DMS79 treated with DMSO at 0.1 percent for 48 hours (cell line): ENCODE measurements around the gene SEMA3A.
A peak's percentile ranks its signal among the peaks of the same experiment; 100 is the strongest.

Source experiments
- DNase-seq: peaks from one replicate; lab custom pipeline; 2025; lab: John Stamatoyannopoulos, UW

SEMA3A gene

DNA sequence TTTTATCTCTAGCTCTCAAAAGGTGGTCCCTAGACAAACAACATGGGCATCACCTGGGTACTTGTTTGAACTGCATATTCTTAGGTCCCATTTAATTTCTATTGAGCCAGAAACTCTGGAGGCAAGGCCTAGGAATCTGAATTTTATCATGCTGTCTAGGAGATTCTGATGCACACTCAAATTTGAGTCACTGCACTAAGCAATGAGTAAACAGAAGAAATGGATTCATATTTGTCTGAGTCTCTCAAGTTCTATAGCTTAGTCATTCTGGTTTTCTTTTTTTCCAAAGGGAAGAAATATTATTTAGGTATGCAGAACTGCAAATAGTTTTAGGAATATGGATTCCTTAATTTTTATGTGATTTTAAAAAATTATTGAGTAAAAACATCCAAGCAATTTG lies 185.5 kb downstream of the SEMA3A start:
- no peak for DNase-seq

DNA sequence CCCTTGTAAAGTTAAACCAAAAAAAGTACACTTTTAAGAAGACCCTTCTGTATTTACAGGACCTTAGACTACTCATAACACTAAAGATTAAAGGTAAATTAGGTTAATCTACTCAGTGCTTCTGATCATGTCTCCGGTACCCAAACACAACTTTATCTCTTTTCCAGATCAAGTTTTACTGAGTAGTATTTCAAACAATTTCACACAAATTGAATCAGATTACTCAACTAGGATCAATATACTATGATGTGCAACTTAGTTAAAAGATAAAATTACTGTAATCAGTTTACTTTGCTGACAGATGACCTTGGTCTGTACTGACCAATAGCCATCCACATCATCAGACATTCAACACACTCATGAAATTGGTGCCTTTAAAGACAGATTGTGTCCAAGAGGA lies 191.4 kb downstream of the SEMA3A start:
- no peak for DNase-seq

DNA sequence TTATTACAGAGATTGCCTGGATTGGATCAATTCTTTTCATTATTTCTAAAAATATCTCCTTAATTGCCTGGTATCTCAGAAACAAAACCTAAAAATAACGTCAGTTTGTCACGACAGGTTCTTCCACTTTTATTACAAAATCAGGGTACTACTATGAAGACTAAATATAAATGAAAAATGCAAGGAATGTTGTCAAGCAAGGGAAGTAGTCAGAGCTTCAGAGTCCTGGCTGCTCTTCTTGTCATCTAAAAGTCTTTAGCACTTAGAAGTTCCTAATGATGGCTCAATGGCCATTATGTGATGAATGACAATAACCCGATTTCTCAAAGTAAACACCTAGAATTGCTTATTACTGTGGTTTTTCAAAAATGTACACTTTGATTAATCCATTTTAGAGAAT lies 192.2 kb downstream of the SEMA3A start:
- DNase-seq: no peak

DNA sequence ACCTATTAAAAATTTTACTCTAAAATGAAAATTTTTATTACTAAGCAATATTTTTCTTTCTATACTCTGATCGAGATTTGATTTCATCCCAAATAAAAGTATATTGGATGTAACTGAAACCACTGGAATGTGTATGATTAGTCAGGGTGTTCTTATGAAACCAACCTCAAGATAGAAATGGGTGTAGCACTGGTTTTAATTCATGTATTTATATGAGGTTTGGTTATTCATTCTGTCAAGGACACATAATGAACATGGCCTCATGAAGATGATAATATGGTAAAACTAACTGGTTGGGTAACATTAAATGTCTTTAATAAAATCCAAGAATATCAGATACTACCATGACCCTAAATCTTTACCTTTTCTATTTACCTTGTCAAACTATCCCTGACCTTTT lies 197.7 kb downstream of the SEMA3A start:
- no peak for DNase-seq

DNA sequence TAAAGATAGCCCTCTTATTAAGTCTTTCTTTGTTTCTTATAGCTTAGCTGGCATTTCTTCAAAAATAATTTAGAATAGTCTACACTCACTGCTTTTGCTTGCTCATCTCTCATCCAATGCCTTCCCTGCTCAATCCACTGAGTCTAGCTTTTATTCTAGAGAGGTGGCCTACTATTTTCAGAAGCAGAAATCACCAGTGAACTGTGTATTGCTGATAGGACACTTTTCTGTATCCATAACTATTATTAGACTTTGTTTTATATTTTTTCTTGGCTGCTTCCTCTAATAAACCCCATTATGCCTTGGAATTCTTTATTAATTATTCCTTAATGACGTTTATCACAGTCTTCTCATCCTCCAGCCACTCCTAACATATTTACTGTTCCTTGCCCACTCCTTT lies 206.8 kb downstream of the SEMA3A start:
- DNase-seq: no peak

DNA sequence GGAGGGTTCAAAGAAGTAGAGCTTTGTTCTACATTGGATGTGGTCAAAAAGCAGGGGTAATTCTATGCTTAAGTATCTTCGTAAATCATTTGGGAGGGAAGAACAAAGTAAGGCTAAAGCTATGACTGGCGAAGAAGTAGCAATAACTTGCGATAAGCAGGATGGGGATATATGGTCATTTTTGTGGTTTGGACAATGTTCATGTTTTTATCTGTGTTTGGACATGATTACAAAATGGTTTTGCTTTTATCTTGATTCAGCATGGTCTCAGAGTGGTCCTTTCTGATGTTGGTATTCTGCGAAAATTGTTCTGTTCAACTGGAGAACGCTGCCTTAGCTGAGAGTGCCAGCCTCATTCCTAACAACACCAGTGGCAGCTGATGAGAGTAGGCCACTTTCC lies 208.8 kb downstream of the SEMA3A start:
- no peak for DNase-seq

DNA sequence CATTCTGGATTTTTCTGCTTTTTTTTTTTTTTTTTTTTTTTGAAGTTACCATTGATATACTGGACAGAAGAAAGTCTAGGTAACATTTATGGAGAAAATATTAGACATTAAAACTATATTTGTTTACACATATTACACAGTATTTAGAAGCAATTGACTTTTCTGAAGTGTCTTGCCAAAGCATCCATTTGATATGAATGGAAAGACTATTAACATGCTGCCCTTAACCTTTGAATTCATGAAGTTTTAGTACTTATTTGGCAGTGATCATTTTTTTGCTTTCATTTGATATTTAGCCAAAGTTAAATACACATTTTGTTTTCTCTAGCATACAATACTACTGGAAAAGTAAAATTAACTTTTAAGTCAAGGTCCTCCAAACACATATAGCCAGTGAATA lies 210.0 kb downstream of the SEMA3A start:
- DNase-seq: no peak

DNA sequence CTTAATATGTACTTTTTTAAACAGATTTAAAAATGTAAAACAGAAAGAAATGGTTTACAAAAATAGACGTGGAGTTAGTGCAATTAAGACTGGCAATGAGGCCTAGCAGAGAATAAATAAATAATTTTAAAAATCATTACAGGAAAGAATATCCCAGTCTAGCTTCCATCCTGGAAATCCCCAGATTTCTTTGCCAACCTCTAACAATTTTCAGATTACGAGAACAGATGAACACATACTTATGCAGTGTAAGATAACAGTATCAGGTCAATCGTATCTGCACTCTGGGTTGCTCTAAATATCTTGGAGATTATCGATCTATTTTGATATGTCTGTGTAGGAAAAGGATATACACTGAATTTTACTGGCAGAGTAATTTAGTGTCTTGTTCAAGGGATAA lies 210.5 kb downstream of the SEMA3A start:
- no peak for DNase-seq

DNA sequence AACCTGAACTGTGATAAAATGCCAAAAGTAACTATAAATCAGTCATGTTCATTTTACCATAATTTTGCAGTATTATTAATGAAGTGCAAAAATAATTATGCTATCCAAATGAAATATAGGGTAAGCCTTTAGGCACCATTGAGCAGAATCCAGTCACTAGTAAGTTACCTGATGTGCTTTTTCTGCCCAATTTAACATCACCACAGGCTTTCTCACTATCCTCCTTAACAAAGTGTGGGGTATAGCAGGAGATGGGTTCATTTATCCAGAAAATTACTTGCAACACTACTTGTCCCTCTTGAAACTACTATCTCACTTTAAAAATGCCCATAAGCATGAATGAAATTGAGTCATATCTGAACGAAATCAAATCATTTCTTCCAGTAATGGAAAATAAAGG lies 211.0 kb downstream of the SEMA3A start:
- DNase-seq: no peak

DNA sequence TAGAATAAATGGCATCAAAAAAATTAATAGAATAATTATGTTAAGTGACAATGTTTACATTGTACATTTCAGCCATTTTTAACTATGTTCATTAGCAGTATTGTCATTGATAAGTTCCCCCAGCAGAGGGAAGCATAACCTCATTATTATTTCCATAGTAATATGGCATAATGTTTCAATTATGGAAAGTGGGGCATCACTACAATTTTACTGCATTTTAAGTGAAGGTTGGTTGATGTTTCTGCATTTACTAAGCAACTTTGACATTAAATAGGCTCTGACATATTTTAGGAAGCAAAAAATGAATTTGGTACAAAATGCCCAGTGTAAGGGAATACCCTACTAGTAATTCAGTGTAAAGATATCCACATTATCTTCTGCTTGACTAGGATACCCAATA lies 218.3 kb downstream of the SEMA3A start:
- peak; percentile 25 for DNase-seq

DNA sequence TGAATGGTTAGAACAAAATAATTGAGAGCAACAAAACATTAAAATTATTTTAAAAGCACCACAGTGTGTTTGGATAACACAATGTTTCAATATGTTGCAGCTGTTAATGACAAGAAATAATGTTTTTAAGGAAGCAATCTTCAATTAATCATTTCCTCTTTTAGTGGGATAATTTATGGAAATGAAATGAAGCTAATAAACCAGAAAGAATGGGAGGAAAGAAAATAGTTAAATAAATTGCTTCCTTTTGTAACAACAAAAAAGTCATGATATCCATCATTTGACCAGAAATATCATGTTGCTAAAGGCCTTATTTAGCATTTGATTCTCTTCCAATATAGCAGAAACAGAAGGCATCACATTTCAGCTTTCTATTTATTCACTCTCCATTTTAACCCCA lies 224.5 kb downstream of the SEMA3A start:
- no peak for DNase-seq

DNA sequence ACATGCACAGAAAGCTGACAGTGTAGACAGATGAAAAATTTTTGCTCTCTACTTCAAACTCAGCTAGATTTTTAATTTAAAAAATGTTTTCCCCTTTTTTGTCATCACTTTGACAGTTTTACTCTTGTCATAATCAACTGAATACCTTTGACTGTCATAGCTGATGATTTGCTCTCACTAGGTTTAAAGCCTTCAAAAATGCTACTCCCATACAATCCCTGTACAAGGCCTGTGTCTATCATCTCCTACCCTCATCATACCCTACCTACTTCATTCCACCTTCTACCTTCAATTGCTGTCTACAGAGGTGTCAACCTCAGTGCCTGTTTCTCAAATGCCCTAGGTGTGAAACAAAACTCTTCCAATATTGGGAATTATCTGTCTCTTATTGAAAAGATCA lies 230.3 kb downstream of the SEMA3A start:
- no peak for DNase-seq

DNA sequence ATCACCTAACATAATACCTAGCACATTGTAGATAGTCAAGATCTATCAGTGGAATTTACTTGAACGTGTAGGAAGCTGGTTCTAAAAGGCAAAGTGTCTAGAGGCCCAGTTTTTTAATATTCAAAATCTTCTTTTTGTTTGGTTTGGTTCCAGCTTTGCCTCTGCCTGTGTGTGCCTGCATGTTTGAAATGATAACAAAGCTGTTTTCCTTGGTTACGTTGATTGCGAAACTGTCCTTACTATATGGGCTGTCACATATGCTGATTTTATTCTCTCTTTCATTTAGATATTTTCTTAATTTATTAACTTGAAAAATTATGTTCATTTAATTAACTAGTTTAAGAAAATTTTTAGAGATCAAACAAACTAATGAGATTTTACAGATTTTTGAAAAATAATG lies 237.3 kb downstream of the SEMA3A start:
- DNase-seq: no peak

DNA sequence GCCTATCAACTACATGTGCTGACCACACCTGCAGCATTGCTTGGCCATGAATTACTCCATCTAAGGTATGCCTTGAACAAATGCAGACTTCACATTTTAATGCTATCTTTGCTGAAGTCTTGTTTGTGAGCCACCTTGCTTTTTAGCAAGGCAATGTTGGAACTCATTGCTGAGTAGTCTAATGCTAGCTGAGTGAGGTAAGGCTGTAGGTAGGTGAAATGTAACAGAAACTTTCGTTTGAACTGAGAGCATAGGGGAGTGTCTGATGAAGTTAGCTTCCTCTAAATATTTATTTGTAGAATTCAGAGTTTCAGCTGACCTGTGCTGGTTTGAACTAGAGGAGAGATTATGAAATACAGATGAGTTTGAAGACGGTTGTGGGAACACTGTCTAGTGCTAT lies 238.5 kb downstream of the SEMA3A start:
- no peak for DNase-seq

DNA sequence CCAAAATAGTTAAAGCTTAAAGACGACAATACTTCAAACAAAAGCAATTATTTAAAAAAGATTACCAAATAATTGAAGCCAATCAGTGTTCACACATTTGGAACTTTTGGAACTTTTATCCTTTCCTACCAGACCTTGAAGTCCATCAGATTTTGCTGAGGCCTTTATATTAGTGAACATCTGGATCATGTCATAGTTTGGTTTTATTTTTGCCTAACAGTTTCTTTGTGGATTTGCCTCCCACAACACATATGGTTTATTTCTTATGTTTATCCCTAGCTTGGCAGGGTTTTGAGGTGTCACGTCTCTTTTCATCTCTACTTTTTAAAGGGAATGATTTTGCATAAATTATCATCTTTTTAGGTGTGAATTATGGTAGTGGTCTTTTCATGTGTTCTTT lies 242.4 kb downstream of the SEMA3A start:
- no peak for DNase-seq

DNA sequence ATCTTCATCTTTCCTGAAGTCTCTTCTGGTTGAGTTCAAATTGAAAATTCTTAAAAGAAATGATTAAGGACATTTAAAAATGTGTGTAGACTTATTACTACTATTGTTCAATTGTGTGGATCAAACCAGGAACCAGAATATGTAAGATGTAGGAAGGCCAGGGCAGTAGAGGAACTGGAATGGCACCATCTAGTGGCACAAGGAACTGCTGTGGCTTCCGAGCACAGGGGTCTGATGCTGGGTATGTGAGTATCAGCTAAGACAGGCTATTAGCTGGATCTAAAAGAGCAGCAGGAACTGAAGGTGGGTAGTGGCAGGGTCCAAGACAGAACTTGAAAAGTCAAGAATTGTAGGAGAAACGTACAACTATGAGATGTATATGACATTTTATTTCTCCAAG lies 247.3 kb downstream of the SEMA3A start:
- no peak for DNase-seq

DNA sequence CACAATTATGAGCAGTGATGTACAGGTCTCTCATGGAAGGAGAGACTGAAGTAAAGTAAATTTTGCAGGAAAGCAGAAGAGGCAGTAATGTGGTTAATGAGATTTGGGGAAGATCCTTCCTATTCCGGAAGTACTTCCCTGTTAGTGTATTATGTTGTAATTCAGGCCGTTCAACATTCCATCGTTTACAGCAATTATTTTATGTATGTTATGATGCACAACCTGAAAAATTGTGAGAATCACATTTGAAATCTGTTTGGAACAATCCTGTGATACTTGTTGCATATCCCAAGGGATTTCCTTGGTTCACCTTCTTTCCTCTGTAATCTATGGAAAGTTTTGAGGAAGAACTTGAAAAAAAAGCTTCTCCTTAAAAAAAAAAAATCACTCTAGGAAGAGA lies 247.8 kb downstream of the SEMA3A start:
- no peak for DNase-seq

DNA sequence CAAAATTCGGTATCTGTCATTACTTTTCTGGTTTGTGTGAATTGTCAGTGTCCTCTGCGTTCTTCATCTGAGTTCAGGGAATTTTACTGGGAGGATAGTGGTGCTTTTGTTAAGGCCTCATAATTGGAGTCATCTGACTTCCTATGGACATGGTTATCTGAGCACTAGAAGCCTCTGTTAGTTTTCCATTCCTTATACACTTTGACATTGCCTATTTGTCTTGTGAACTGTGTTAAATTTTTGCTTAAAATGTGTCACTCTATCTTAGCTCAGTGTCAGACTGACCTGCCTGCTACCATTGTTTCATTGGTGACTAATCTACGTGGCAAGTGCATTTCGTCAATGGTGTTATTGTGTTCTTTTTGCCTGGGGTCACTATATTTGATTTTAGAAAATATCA lies 253.3 kb downstream of the SEMA3A start:
- DNase-seq: no peak

DNA sequence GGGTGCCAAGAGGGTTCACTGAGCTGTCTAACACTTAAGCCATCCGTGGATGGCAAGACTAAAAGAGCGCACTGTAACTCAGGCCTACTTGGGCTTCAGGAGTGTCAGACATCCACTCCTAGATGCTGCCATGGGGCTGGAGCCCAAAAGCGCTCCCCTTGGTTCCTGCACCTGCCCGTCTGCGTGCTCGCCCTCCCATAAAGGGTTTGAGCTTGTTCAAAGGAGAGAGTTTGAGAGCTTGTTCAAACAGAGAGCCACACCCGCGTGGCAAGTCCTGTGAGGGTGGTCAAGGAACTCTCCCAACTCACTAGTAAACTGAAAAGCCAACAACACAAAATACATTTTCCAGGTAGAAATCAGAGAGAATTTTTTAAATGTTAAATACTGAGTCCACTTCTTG lies 256.7 kb downstream of the SEMA3A start:
- DNase-seq: no peak

DNA sequence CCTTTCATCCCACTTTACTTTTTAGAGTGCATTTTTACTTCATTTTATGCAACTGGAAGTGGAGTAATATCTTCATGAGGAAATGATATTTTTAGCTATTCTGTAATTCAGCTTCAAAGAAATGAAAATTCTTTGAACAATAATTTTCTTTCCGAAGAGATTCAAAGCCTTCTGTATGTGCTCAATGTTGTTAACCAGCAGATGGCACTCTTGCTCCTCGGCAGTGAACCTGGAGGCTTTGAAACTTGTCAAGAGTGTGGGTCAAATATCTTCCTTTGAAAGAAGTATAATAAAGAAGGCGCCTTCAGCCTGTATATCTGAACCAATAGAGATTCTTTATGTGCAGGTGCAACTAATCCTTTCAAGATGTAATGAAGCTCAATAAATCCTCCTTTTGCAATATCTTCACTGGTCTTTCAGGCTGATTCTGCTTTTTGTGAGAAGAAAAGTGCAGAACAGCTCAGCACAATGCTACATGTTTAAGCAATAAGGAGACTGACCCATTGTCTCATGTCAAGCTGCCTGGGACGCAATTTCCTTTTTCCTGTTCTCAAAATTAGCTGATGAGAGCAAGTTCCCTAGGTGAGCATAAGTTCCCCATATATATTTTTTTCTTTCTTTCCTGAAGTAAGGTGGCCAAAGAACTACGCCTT lies 258.4 kb downstream of the SEMA3A start:
- no peak for DNase-seq

DNA sequence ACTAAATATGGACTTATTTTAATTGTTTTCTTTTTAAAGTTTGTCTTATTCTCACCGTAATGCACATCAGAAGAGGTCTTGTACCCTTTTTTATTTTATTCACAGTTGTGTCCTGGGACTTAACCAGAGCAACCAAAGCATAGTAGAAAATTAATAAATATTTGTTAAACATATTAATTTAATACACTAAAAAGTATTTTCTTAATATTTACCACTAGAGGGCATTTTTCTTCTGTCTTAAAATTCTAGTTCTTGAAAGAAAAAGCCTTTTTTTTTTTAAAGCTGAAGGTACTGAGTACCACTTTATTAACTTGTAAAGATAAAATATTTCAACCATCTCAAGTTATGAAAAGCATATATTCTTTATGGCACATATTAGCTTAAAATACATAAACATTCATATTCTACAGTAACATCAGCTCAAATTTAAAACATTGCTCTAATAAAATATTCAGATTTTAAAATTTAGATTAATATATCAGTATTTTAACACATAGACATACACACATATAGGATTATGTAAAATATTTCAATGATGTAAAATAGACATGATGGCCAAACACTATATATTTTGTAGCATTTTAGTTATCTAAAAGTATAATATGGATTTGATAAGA lies 260.4 kb downstream of the SEMA3A start:
- no peak for DNase-seq

DNA sequence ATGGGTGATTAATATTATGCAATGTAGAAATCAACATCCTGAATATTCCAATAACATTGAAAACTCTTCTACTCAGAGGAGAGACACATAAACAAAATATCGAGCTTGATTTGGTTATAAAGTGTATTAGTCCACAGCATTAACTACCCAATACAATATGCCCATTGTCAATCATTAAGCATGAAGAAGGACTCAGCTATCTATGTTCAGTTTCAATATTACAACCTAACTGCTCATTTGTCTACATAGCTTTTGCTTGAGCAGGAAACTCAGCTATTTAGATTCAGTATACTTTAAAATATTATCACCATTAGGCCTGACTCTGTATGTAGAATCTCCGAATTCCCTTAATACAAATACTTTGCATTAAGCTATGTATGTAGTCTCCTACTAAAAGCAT lies 262.6 kb downstream of the SEMA3A start:
- no peak for DNase-seq

DNA sequence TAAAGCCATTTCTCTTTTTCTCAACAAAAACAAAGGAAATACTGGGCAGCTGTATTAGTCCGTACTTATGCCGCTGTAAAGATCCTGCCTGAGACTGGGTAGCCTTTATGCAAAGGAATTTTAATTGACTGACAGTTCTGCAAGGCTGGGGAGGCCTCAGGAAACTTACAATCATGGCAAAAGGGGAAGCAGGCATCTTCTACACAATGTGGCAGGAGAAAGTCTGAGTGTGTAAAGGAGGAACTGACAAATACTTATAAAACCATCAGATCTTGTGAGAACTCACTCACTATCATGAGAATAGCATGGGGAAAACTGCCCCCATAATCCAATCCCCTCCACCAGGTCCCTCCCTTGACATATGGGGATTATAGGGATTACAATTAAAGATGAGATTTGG lies 264.3 kb downstream of the SEMA3A start:
- no peak for DNase-seq

DNA sequence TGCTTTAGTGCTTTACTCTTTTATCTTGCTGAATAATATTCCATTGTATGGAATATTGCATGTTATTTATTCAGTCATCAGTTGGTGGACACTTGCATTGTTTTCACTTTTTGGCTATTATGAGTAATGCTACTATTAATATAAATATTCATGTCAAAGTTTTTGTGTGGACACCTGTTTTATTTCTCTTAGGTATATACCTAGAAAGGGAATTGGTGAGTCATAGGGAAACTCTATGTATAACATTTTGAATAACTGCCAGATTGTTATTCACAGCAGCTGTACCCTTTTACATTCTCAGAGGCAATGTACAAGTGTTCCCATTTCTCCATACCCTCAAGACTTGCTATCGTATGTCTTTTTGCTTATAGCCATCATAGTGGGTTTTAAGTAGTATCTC lies 268.7 kb downstream of the SEMA3A start:
- DNase-seq: no peak
